GM12878 (cell line): Measurements from ENCODE around the gene GLRA1. TPM values are rescaled to one million over a fixed set of nuclear protein-coding genes. Genes with fewer than 3 reads are reported as not detected.

ENCODE experiments used
- ATAC-seq: fragments of 200-7000 bp; cut with Tn5 transposase; 3 replicates; pipeline ENCODE4 v1.9.1; 2020; ENCODE audit warnings: mild to moderate bottlenecking, moderate library complexity
- BruUV-seq: library from RNA; stranded (reverse); fragments of 400-500 nt; replicated peaks from 2 replicates; lab custom pipeline; 2021; lab: Mats Ljungman, UMichigan
- CTCF ChIA-PET: fragments of 300-600 bp; sonication (Branson Sonifier 250); formaldehyde crosslinking; extraction: SDS; loops from one replicate; lab custom pipeline; 2021; ENCODE audit warnings: inconsistent platforms; lab: Yijun Ruan, JAX
- POLR2A ChIA-PET: fragments of 350-600 bp; formaldehyde crosslinking; extraction: SDS; loops from one replicate; lab custom pipeline; 2021; ENCODE audit warnings: inconsistent platforms; lab: Charles Lee
- RAD21 ChIA-PET: fragments of 300-600 bp; sonication (Branson Sonifier 250); formaldehyde crosslinking; loops from one replicate; lab custom pipeline; 2023; ENCODE audit warnings: antibody characterized with exemption; ENCODE audit not compliant: unreplicated experiment; lab: Charles Lee
- SMC1A ChIA-PET: fragments of 300-600 bp; sonication (Branson Sonifier 250); formaldehyde crosslinking; loops from one replicate; lab custom pipeline; 2023; ENCODE audit not compliant: unreplicated experiment, uncharacterized antibody; lab: Charles Lee
- DNase-seq: peaks from one replicate; pipeline ENCODE4 v3.0.0-alpha.2; 2011; ENCODE audit warnings: low read depth, low spot score
- FAIRE-seq: peaks from 3 replicates; lab custom pipeline; 2011; peaks lifted over from hg19 to GRCh38; lab: Jason Lieb, UNC
- H2AFZ ChIP-seq: 2 replicates; pipeline ENCODE4 v1.6.0; 2011; ENCODE audit warnings: low read depth, low read length, control low read depth; ENCODE audit not compliant: control insufficient read depth
- H3K27ac ChIP-seq: 2 replicates; pipeline ENCODE4 v1.5.1; 2011; ENCODE audit warnings: control low read depth; ENCODE audit not compliant: control insufficient read depth, insufficient read depth
- H3K27me3 ChIP-seq, 2 experiments: replicated peaks in 1 of 2; 2 replicates each; pipeline versions ENCODE4 v1.6.0 to v1.6.1; 2011; ENCODE audit warnings: low read length in 1 of 2; ENCODE audit not compliant: control insufficient read depth in 2 of 2, insufficient read depth in 2 of 2
- H3K36me3 ChIP-seq, 2 experiments: 2 replicates each; pipeline ENCODE4 v1.5.1; 2011; ENCODE audit warnings: low read length in 1 of 2; ENCODE audit not compliant: control insufficient read depth in 2 of 2, insufficient read depth in 2 of 2
- H3K4me1 ChIP-seq: 2 replicates; pipeline ENCODE4 v1.6.1; 2011; ENCODE audit warnings: mild to moderate bottlenecking, low read length, moderate library complexity, mixed read lengths; ENCODE audit not compliant: control insufficient read depth, insufficient read depth
- H3K4me2 ChIP-seq: 2 replicates; pipeline ENCODE4 v1.6.0; 2011; ENCODE audit warnings: control low read depth; ENCODE audit not compliant: control insufficient read depth, insufficient read depth
- H3K4me3 ChIP-seq: fragments of 200-600 bp; sonication (generic); 2 replicates; pipeline ENCODE4 v1.5.1; 2016
- H3K79me2 ChIP-seq: 2 replicates; pipeline ENCODE4 v1.6.0; 2011; ENCODE audit warnings: low read length; ENCODE audit not compliant: control insufficient read depth, insufficient read depth
- H3K9ac ChIP-seq: 2 replicates; pipeline ENCODE4 v1.8.0; 2011; ENCODE audit warnings: low read length, control low read depth, mixed read lengths; ENCODE audit not compliant: control insufficient read depth, insufficient read depth
- H3K9me3 ChIP-seq: replicated peaks from 3 replicates; pipeline ENCODE4 v1.5.1; 2011; ENCODE audit warnings: mild to moderate bottlenecking, low read length; ENCODE audit not compliant: control insufficient read depth, insufficient read depth
- H4K20me1 ChIP-seq: 2 replicates; pipeline ENCODE4 v1.6.0; 2011; ENCODE audit not compliant: control insufficient read depth, insufficient read depth
- BRCA1 ChIP-seq: IDR thresholded peaks from 2 replicates; pipeline ENCODE4 v1.6.1; 2011; ENCODE audit warnings: low read depth, low read length, improper control_type of control experiment
- CBFB ChIP-seq: IDR thresholded peaks from 2 replicates; pipeline ENCODE4 v1.6.1; 2016; ENCODE audit warnings: antibody characterized with exemption, low read depth
- CHD1 ChIP-seq: IDR thresholded peaks from 2 replicates; pipeline ENCODE4 v1.6.1; 2012; ENCODE audit warnings: low read depth, low read length, improper control_type of control experiment
- CHD2 ChIP-seq: IDR thresholded peaks from 2 replicates; pipeline ENCODE4 v1.6.1; 2011; ENCODE audit warnings: low read depth, low read length, improper control_type of control experiment, borderline replicate concordance
- EP300 ChIP-seq, 2 experiments: fragments of 150-350 bp in 1 of 2; IDR thresholded peaks; 2 replicates each; pipeline ENCODE4 v1.6.1; 2011 to 2012; ENCODE audit warnings: low read depth in 2 of 2, low read length in 2 of 2, borderline replicate concordance in 1 of 2, improper control_type of control experiment in 1 of 2, inconsistent platforms in 1 of 2; ENCODE audit not compliant: control insufficient read depth in 1 of 2
- FOXM1 ChIP-seq: IDR thresholded peaks from 2 replicates; pipeline ENCODE4 v1.6.1; 2012; ENCODE audit warnings: low read depth, mild to moderate bottlenecking, inconsistent platforms, low read length, moderate library complexity
- HDGF ChIP-seq: fragments of 450-650 bp; IDR thresholded peaks from 2 replicates; pipeline ENCODE4 v1.6.1; 2016; ENCODE audit warnings: antibody characterized with exemption
- MYB ChIP-seq: fragments of 150-350 bp; IDR thresholded peaks from 2 replicates; pipeline ENCODE4 v1.6.1; 2014; ENCODE audit warnings: mild to moderate bottlenecking, low read depth, low read length, borderline replicate concordance
- NBN ChIP-seq: fragments of 450-650 bp; IDR thresholded peaks from 2 replicates; pipeline ENCODE4 v1.6.1; 2016
- PML ChIP-seq: IDR thresholded peaks from 2 replicates; pipeline ENCODE4 v1.6.1; 2012; ENCODE audit warnings: low read length, inconsistent platforms
- POLR2A ChIP-seq: IDR thresholded peaks from 2 replicates; pipeline ENCODE4 v1.6.1; 2011; ENCODE audit warnings: low read depth, mild to moderate bottlenecking, low read length
- SP1 ChIP-seq: IDR thresholded peaks from one replicate; pipeline ENCODE4 v1.6.1; 2011; ENCODE audit warnings: low read depth, low read length
- TAF1 ChIP-seq: IDR thresholded peaks from 2 replicates; pipeline ENCODE4 v1.6.1; 2011; ENCODE audit warnings: mild to moderate bottlenecking, low read depth, low read length, borderline replicate concordance
- TCF3 ChIP-seq: IDR thresholded peaks from 2 replicates; pipeline ENCODE4 v1.6.1; 2012; ENCODE audit warnings: low read depth, mild to moderate bottlenecking, low read length, borderline replicate concordance; ENCODE audit not compliant: insufficient read depth
- ZNF217 ChIP-seq: fragments of 450-650 bp; IDR thresholded peaks from 2 replicates; pipeline ENCODE4 v1.6.1; 2017; ENCODE audit warnings: antibody characterized with exemption, mild to moderate bottlenecking
- ZNF274 ChIP-seq: IDR thresholded peaks from one replicate; pipeline ENCODE4 v1.8.0; 2011; ENCODE audit not compliant: insufficient read length, insufficient read depth
- WGBS: methylation state at CpG from one replicate; pipeline ENCODE4 v1.1.6; 2016; ENCODE audit warnings: low lambda C conversion rate; ENCODE audit not compliant: insufficient replicate concordance, insufficient coverage; ENCODE audit errors: missing lambda C conversion rate; 5-methylcytosine and 5-hydroxymethylcytosine counted together
- in situ Hi-C: fragments of 300-500 bp; cut with MboI; formaldehyde crosslinking; loops from 9 replicates; pipeline ENCODE4 v1.14.3; 2018; ENCODE audit warnings: mixed read lengths
- intact Hi-C: fragments of 100-400 bp; cut with micrococcal nuclease; formaldehyde crosslinking; loops from one replicate; pipeline ENCODE4 v1.14.2; 2022; ENCODE audit not compliant: unreplicated experiment
- polyA plus RNA-seq, 11 experiments: library from polyadenylated mRNA; depleted of rRNA in 4 of 11; unstranded in 6 of 11; stranded (reverse) in 5 of 11; fragments of >200 nt; fragmentation: Nextera tagmentation in 4 of 11; fragmentation: Illumina TruSeq in 1 of 11; extraction: Ambion mirVana in 4 of 11; extraction: Trizol in 1 of 11; gene quantifications; 1 replicate in 1 of 11; 2 replicates in 10 of 11; pipeline versions ENCODE4 v1.2.1 to v1.2.3, GENCODE V29; 2011 to 2016; ENCODE audit warnings: inconsistent platforms in 2 of 11, missing spikeins in 2 of 11, low read depth in 1 of 11
- total RNA-seq, 4 experiments: library from RNA; depleted of rRNA in 3 of 4; stranded (reverse); fragments of >200 nt in 3 of 4; fragmentation: Illumina TruSeq in 1 of 4; extraction: Trizol in 1 of 4; gene quantifications; 2 replicates each; pipeline versions ENCODE4 v1.2.1 to v1.2.3, GENCODE V29; 2013 to 2021
- TF ChIP-seq, protein P1 (sequence below): fragments of 450-650 bp; IDR thresholded peaks from 2 replicates; pipeline ENCODE4 v1.6.1; 2016; ENCODE audit warnings: mild to moderate bottlenecking
- TF ChIP-seq, protein P2 (sequence below): fragments of 450-650 bp; IDR thresholded peaks from 2 replicates; pipeline ENCODE4 v1.6.1; 2017; ENCODE audit warnings: mild to moderate bottlenecking, low read depth, inconsistent platforms; ENCODE audit not compliant: poor library complexity, severe bottlenecking

The GLRA1 gene
- total and polyA plus RNA-seq, 10 of the 15 experiments (the other 5 are each of a cell fraction or from before 2014, with no cell fraction given): not detected

DNA sequence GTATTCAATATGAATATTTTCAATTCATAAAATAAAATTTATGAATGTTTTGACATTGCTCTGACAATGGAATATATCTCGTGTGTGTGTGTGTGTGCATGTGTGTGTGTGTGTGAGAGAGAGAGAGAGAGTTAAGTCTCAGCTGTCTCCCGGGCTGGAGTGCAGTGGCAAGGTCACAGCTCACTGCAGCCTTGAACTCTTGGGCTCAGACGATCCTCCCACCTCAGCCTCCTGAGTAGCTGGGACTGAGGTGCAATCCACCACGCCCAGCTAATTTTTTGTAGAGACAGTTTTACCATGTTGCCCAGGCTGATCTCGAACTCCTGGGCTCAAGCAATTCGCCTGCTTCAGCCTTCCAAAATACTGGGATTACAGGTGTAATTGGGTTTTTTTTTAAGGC, 136.8 kb downstream of the GLRA1 start (continued):
- TF ChIP-seq, protein P1, sequence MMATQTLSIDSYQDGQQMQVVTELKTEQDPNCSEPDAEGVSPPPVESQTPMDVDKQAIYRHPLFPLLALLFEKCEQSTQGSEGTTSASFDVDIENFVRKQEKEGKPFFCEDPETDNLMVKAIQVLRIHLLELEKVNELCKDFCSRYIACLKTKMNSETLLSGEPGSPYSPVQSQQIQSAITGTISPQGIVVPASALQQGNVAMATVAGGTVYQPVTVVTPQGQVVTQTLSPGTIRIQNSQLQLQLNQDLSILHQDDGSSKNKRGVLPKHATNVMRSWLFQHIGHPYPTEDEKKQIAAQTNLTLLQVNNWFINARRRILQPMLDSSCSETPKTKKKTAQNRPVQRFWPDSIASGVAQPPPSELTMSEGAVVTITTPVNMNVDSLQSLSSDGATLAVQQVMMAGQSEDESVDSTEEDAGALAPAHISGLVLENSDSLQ: no peak
- no peak for TF ChIP-seq TCF3

GRCh38 chr5:151786468-151786867, 138.2 kb downstream of the GLRA1 start:
- no TSS peak for BruUV-seq
- TF ChIP-seq CHD1 (no peak), EP300 (IDR thresholded peaks at IDR 0.05; ENCODE audit: borderline replicate concordance in 1 of 2, control insufficient read depth in 1 of 2, low read depth in 2 of 2, low read length in 2 of 2) (no peak), ZNF217 (no peak), TCF3 (no peak), SP1 (no peak), ZNF274 (no peak), MYB (no peak), POLR2A (no peak), TAF1 (no peak), HDGF (no peak), PML (no peak), FOXM1 (no peak), CBFB (no peak), CHD2 (no peak), NBN (no peak), BRCA1 (no peak)
- TF ChIP-seq, protein P2, sequence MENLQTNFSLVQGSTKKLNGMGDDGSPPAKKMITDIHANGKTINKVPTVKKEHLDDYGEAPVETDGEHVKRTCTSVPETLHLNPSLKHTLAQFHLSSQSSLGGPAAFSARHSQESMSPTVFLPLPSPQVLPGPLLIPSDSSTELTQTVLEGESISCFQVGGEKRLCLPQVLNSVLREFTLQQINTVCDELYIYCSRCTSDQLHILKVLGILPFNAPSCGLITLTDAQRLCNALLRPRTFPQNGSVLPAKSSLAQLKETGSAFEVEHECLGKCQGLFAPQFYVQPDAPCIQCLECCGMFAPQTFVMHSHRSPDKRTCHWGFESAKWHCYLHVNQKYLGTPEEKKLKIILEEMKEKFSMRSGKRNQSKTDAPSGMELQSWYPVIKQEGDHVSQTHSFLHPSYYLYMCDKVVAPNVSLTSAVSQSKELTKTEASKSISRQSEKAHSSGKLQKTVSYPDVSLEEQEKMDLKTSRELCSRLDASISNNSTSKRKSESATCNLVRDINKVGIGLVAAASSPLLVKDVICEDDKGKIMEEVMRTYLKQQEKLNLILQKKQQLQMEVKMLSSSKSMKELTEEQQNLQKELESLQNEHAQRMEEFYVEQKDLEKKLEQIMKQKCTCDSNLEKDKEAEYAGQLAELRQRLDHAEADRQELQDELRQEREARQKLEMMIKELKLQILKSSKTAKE: no peak

More at GRCh38 chr5:151786468-151786867, 138.2 kb downstream of the GLRA1 start:
- intact Hi-C loops: no loop called here
- peaks cover 4% of the 10 kb centered on the region; the same call in 1 of the 2 replicates for H3K4me1 ChIP-seq
- ChIA-PET RAD21 (no interaction called here), POLR2A (interaction anchor here (0.8 kb wide), 1 partner anchor 12 kb away, joined by 3 read pairs; no protein-coding TSS in a partner anchor), CTCF (no interaction called here), SMC1A (interaction anchor here (0.7 to 2.5 kb wide), 2 partner anchors 13 to 130 kb away, joined by 3 to 11 read pairs; no protein-coding TSS in a partner anchor)
- no peaks in the 10 kb centered on the region for H3K9me3 ChIP-seq
- no peak overlapping the region for H3K4me2 ChIP-seq
- DNase-seq (no peak), ATAC-seq (no peak; the same call in 2 of the 3 replicates), FAIRE-seq (no peak)
- peaks cover 8 to 11% of the 10 kb centered on the region in 2 experiments; a peak in 3 of 4 replicates for H3K36me3 ChIP-seq
- no peak overlapping the region for H2AFZ ChIP-seq
- H4K20me1 ChIP-seq: no peaks in the 10 kb centered on the region; the same call in 1 of the 2 replicates
- H3K79me2 ChIP-seq: peaks cover 80% of the 10 kb centered on the region
- no peak overlapping the region for H3K9ac ChIP-seq
- in situ Hi-C loops: no loop called here
- H3K27me3 ChIP-seq: no peaks in the 10 kb centered on the region
- no peak overlapping the region for H3K27ac ChIP-seq
- no peak overlapping the region for H3K4me3 ChIP-seq
- 49% methylated on average over 4 of the region's 4 CpGs for WGBS
